GM21390 (cell line): ENCODE measurements around the gene ADORA2B.

ENCODE experiments used
- ATAC-seq: cut with Tn5 transposase; IDR thresholded peaks from one replicate; pipeline ENCODE4 v1.9.1; 2021; ENCODE audit not compliant: unreplicated experiment

ADORA2B gene

DNA sequence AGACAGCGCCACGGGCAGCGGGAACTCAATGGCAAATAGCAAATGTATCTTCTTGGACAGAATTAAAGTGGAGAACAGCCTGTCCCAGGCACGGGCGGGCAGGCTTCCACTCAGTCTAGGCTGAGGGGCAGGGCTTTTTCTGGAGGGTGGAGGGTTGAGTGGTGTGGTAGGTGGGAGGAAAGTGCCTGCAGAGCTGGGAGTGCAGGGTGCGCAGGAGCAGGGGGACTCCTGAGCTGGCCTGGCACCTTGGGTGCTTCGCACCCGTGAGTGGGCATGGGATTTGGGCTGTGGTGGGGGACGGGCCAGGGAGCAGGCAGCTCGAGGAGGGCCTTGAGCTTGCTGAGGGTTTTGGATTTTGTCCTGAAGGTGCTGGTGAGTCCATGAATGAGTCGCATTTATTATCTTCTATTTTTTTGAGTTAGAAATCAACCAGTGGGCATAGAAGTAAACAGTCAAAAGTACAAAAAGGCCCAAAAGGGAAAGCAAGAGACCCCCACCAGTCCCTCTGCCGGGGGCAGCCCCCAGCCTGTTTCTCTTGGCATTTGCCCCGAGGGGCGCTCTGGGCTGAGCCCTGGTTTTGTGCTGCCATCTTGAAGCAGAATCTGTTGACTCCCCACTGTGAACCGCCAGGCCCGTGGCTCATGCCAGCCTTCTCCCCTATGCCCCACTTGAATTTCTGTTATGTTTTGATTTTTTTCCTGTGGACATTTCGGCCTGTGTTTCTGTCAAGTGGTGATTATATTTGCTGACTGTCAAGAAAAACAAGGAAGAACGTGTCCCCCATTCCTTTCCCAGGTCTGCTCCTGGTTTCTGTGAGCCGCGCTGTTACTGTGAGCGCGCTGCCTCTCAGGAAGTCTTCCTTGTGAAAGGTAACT lies 8.2 kb downstream of the ADORA2B start:
- ATAC-seq, result no peak

- no peak for ATAC-seq
Observed at GRCh38 chr17:15954222-15954621, 9.3 kb downstream of the ADORA2B start.

DNA sequence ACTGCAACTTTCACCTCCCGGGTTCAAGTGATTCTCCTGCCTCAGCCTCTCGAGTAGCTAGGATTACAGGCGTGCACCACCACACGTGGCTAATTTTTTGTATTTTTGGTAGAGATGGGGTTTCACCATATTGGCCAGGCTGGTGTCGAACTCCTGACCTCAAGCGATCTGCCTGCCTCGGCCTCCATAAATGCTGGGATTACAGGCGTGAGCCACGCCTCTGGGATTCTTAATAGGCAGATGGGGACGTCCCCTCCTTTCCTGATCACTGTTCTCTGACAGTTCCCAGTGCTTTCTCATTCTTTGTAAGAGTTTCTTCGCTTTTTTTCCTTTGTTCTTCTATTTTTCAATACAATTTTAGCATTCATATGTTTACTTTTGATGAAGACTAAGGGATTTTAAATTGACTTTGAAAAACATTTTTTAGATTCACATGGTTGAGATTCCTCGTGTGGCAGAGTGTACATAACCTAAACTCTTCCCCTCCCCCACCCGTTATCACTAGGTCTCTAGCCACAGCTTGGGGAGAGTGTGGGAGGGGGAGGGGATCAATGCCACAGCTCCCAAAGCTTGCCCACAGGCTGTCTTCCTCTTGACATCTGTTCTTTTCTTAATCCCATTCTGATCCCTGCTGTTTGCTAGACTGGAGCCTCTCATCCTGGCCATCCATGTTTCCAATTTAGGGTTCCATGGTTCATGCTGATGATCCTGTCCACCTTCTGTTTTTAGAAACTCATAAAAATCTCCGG lies 11.0 kb downstream of the ADORA2B start:
- ATAC-seq, result no peak

GRCh38 chr17:15957206-15957605 lies 12.3 kb downstream of the ADORA2B start:
- ATAC-seq, result no peak

DNA sequence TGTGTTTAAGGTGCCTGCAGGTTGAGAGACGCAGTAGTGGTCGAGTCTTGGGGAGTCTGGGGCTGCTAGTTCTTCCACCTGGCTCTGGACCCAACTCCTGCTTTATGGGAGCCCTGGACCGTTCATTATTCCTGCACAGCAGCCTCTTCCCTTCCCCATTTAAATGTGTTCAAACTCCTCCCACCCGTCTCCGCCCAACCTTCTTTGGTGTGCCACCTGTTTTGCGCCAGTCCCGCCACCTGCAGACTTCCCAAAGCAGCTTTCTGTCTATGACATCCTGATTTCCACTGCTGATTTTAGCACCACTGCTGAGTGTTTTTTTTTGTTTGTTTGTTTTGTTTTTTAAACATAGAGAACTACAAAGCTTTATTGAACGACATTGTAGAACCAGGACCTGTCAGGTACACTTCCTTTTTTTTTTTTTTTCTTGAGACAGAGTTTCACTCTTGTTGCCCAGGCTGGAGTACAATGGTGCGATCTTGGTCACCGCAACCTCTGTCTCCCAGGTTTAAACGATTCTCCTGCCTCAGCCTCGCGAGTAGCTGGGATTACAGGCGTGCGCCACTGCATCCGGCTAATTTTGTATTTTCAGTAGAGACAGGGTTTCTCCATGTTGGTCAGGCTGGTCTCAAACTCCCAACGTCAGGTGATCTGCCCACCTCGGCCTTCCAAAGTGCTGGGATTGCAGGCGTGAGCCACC lies 12.8 kb downstream of the ADORA2B start:
- no peak for ATAC-seq

GRCh38 chr17:15958484-15958854 lies 13.5 kb downstream of the ADORA2B start:
- ATAC-seq, result no peak

DNA sequence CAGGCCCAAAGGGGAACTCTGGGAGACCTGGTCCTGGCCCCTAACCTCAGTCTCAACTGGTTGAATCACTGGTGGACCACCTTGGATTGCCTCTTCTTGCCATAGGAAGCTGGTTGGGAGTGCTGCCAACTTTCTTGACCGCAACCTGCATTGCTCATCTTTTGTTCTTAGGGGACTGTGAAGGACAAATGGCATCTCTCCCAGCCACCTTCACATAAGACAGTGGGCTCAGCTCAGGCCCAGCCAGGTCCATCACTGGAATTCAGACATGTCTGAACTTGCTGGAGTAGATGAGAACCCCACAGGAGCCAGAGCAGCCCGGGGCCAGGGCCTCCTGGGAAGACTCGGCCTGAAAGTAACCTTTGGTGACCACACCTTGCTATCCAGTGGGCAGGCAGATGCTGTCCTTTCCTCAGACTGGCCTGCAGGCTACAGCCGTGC lies 18.8 kb downstream of the ADORA2B start:
- ATAC-seq, result no peak

DNA sequence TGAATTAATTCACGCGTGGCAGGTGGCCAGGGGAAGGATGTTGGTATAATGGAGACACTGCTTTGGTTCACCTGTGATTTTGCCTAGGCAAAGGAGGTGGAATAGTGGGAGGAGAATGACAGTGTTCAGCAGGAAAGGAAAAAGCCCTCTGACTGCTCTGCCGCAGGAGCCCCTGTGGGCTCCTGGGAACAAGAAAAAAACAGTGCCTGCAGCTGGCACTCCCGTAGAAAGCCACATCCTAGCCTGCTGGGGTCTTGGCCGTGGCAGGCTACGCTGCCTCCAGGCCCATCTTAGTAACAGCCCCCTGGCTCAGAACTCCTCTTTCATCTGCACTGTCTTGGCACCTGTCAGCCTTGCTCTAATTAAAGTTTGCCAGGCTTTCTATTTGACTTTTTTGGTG lies 20.6 kb downstream of the ADORA2B start:
- ATAC-seq, result no peak

DNA sequence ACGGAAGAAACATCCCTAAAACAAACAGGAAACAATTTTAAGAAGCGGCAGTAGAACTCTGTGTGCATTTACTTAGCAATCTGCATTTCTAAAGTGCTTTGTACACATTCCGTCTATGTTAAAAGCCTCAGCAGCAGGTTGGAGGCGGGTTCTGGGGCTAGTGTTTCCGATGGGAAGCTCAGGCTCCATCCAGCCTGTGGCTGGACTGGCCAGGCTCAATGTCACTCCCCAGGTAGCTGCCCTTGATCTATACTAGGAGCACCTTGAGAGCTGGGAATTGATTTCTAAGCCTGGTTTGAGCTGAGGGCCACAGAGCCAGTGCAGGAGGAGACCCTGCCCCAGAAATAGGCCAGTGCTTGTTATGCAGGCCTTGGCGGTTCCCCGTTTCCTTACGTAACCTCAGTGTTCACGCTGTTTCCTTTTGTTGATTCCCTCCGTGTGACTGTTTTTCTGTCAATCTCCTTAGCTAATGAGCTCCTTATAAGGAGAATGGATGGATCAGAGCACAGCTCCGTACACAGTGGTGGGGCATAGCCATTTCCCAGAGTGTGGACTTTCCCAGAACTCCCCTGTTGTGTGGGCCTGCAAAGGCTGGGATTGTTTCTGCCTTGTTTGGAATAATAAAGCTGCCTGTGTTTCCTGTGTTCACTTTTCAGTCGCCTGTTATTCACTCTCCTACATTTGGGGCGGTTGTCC lies 21.4 kb downstream of the ADORA2B start:
- ATAC-seq, result no peak

DNA sequence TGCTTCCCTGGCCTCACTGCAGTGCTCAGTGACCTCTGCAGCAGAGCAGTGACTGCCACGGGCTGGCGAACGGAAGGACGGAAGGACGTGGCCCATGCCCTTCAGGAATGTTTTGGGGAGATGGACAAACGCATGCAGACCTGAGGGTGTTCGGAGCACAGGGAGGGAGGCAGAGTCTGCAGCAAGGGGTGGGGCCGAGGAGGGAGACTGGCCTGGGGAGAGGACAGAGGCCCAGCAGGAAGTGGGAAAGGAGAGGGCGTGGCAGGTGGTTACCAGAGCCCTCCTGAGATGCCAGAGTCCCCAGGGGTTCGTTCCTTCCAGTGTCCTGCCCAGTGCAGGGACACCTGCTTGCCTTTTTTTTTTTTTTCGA lies 21.9 kb downstream of the ADORA2B start:
- ATAC-seq, result no peak

- no peak for ATAC-seq
Observed at GRCh38 chr17:15967706-15968399, 22.9 kb downstream of the ADORA2B start.

GRCh38 chr17:15969463-15969862 lies 24.5 kb downstream of the ADORA2B start:
- no peak for ATAC-seq

DNA sequence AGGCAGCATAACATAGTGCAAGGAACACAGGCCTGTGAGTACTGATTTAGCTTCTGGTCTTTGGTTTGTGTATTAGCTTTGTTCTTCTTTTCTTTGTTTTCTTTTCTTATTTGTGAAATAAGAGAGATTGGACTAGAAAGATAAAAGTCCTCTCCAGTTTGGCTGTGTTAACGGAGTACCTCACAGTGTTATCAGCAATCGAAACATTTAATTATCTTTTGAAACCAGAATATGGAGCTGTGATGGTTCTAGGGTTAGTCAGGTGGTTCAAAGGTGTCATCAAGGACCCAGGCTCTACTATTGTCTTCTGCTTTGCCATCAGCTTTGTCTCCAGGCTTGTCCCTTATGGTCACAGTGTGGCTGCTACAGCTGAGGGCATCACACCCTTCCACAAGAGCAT lies 25.6 kb downstream of the ADORA2B start:
- no peak for ATAC-seq

- no peak for ATAC-seq
Observed at GRCh38 chr17:15971098-15971678, 26.3 kb downstream of the ADORA2B start.

DNA sequence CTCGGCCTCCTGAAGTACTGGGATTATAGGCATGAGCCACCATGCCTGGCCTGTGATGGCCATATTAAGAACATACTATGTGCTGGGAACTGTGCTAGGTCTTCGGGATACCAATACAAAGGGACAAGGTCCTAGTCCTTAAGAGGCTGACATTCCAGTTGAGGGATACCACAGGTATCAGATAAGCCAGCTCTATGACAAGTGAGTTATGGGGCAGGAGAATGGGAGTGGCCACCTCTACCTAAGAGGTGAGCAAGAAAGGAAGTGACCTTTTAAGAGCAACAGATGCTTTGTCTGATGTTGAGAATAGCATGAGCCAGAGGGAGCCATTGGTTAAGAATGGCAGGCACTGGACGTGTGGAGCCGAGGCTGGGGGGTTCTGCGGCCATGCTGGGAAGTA lies 27.0 kb downstream of the ADORA2B start:
- no peak for ATAC-seq

GRCh38 chr17:15972497-15972951 lies 27.6 kb downstream of the ADORA2B start:
- ATAC-seq, result no peak

- no peak for ATAC-seq
Observed at GRCh38 chr17:15973016-15973415, 28.1 kb downstream of the ADORA2B start.

GRCh38 chr17:15973834-15974233 lies 28.9 kb downstream of the ADORA2B start:
- ATAC-seq, result no peak

GRCh38 chr17:15977894-15978293 lies 33.0 kb downstream of the ADORA2B start:
- ATAC-seq, result no peak

DNA sequence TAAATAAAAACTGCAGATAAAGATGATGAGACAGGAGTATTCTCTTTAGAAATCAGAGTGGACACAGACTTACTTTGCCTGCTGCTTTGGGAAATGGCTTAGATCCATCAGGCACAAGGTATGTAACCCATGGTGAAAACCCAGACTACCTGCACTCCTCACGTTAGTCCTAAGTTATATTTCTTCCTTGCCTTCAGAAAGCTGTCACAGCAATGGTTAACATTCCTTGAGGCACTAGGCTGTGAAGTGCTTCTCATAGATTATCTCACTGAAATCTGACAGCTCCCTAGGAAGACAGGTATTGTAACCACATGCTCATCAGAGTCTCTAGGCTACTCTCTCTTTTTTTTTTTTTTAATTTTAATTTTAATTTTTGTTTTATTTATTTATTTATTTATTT lies 33.7 kb downstream of the ADORA2B start:
- ATAC-seq, result no peak
